Measurements from ENCODE around the gene EVI5. TPM values are rescaled to one million over a fixed set of nuclear protein-coding genes. Genes with fewer than 3 reads are reported as not detected.

The EVI5 gene
- polyA plus RNA-seq, 2 of the 4 experiments (the other 2 are of a cell fraction) = 10.2 to 10.4 TPM

GRCh38 chr1:92805216-92805615, 20.3 kb upstream of the EVI5 start (continued):
- no peak for TF ChIP-seq PBX3 (IDR thresholded peaks at IDR 0.05)

DNA sequence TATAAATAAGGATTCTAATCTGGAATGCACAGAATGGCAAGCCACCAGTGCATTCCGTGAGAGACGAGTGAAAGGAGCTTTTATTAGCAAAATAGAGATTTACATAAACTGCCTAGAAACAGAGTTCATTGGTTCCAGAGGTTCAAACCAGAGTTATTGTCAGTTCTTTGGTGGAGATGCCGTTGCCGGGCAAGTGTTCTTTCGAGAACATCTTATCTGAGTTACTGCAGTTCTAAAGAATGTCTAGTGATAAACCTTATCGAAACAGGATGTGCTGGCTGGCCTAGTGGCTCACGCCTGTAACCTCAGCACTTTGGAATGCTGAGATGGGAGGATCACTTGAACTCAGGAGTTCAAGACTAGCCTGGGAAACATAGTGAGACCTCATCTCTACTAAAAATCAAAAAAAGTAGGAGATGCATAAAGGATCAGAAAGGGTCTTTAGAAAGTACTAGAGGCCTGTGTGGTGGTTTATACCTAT, 19.9 kb upstream of the EVI5 start:
- 7% methylated on average over 7 of the region's 7 CpGs for WGBS (ENCODE audit: missing lambda C conversion rate)
- H3K9me3 ChIP-seq = no peaks in the 10 kb centered on the region
- H3K27ac ChIP-seq = peak overlapping the region; percentile 58 to 72; a peak in 5 of 6 replicates
- peak; percentile 58 to 88 for DNase-seq (ENCODE audit: low read depth in 1 of 2, low spot score in 1 of 2)
- no peak overlapping the region for H3K4me3 ChIP-seq
- ChIA-PET CTCF (interaction anchor here (0.6 to 1.4 kb wide), 3 partner anchors 14 to 319 kb away, joined by 3 read pairs; no protein-coding TSS in a partner anchor), POLR2A (interaction anchor here (0.6 to 1.4 kb wide), 2 partner anchors 20 to 27 kb away, joined by 5 to 6 read pairs; partner anchors contain the start of genes EVI5 and RPL5)
- peak; percentile 93 to 99 for ATAC-seq
- H3K4me2 ChIP-seq = peak overlapping the region; percentile 54
- peak; percentile 7 for FAIRE-seq
- TF ChIP-seq FOSL2 (IDR thresholded peaks at IDR 0.05) = no peak
- TF ChIP-seq FOSL2 (CRISPR knock-in tag; IDR thresholded peaks at IDR 0.05) = no peak
- peak; percentile 97 for TF ChIP-seq RFX5 (IDR thresholded peaks at IDR 0.05)
- peaks cover 9% of the 10 kb centered on the region; the same call in 1 of the 3 replicates for H3K4me1 ChIP-seq

GRCh38 chr1:92803140-92803887, 18.4 kb upstream of the EVI5 start:
- Histone ChIP-seq H3K4me2 (no peak overlapping the region), H3K9me3 (no peaks in the 10 kb centered on the region), H3K4me1 (peaks cover 9% of the 10 kb centered on the region; the same call in 1 of the 3 replicates), H3K27ac (no peak overlapping the region), H3K4me3 (no peak overlapping the region)
- TF ChIP-seq MYC (IDR thresholded peaks at IDR 0.05; ENCODE audit: borderline replicate concordance, low read length) (no peak), HDAC2 (IDR thresholded peaks at IDR 0.05) (no peak), ZC3H11A (IDR thresholded peaks at IDR 0.05) (no peak)
- ChIA-PET POLR2A (no interaction called here), CTCF (interaction anchor here (1.2 kb wide), 1 partner anchor 11 kb away, joined by 3 read pairs; no protein-coding TSS in a partner anchor)
- 93% methylated on average over 7 of the region's 7 CpGs for WGBS (ENCODE audit: missing lambda C conversion rate)
- FAIRE-seq = no peak
- ATAC-seq = no peak
- no peak for DNase-seq (ENCODE audit: low read depth in 1 of 2, low spot score in 1 of 2)

GRCh38 chr1:92797961-92798360, 13.1 kb upstream of the EVI5 start:
- no peak overlapping the region for H3K4me3 ChIP-seq
- no peak overlapping the region for H3K27ac ChIP-seq
- DNase-seq (ENCODE audit: low read depth in 1 of 2, low spot score in 1 of 2) (no peak), FAIRE-seq (no peak), ATAC-seq (no peak)
- H3K4me2 ChIP-seq = no peak overlapping the region
- no peaks in the 10 kb centered on the region for H3K9me3 ChIP-seq
- WGBS (ENCODE audit: missing lambda C conversion rate) = 93% methylated on average over 1 of the region's 1 CpG
- no peaks in the 10 kb centered on the region for H3K4me1 ChIP-seq
- ChIA-PET POLR2A (interaction anchor here (0.6 kb wide), 1 partner anchor 15 kb away, joined by 9 read pairs; no protein-coding TSS in a partner anchor), CTCF (no interaction called here)
- TF ChIP-seq HES2 (IDR thresholded peaks at IDR 0.05) = no peak
- TF ChIP-seq MAZ (IDR thresholded peaks at IDR 0.05; ENCODE audit: borderline replicate concordance, low read depth, low read length) = no peak
- no peak for TF ChIP-seq ZNF302 (CRISPR knock-in tag; IDR thresholded peaks at IDR 0.05)
- no peak for TF ChIP-seq CBX2 (IDR thresholded peaks at IDR 0.05; ENCODE audit: borderline replicate concordance, low read depth)
- TF ChIP-seq, protein P1, sequence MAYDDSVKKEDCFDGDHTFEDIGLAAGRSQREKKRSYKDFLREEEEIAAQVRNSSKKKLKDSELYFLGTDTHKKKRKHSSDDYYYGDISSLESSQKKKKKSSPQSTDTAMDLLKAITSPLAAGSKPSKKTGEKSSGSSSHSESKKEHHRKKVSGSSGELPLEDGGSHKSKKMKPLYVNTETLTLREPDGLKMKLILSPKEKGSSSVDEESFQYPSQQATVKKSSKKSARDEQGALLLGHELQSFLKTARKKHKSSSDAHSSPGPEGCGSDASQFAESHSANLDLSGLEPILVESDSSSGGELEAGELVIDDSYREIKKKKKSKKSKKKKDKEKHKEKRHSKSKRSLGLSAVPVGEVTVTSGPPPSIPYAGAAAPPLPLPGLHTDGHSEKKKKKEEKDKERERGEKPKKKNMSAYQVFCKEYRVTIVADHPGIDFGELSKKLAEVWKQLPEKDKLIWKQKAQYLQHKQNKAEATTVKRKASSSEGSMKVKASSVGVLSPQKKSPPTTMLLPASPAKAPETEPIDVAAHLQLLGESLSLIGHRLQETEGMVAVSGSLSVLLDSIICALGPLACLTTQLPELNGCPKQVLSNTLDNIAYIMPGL (CRISPR knock-in tag; IDR thresholded peaks at IDR 0.05; ENCODE audit: borderline replicate concordance) = no peak
- TF ChIP-seq ESRRA (IDR thresholded peaks at IDR 0.05; ENCODE audit: borderline replicate concordance, low read length) = no peak
- TF ChIP-seq RFX5 (IDR thresholded peaks at IDR 0.05) = no peak
- no peak for TF ChIP-seq POLR2A (IDR thresholded peaks at IDR 0.05; ENCODE audit: low read length)
- TF ChIP-seq KDM1A (IDR thresholded peaks at IDR 0.05; ENCODE audit: low read depth) = no peak
- no peak for TF ChIP-seq NFE2L2 (conservative IDR thresholded peaks at IDR 0.05; ENCODE audit: low read length)
- no peak for TF ChIP-seq NR3C1 (IDR thresholded peaks at IDR 0.05)
- TF ChIP-seq PBX3 (IDR thresholded peaks at IDR 0.05) = no peak
- TF ChIP-seq FOSL2 (IDR thresholded peaks at IDR 0.05) = no peak
- TF ChIP-seq FOSL2 (CRISPR knock-in tag; IDR thresholded peaks at IDR 0.05) = no peak
- TF ChIP-seq HOXA7 (CRISPR knock-in tag; IDR thresholded peaks at IDR 0.05) = no peak
- TF ChIP-seq RARB (CRISPR knock-in tag; IDR thresholded peaks at IDR 0.05) = no peak
- no peak for TF ChIP-seq JUNB (IDR thresholded peaks at IDR 0.05)
- no peak for TF ChIP-seq SMC3 (IDR thresholded peaks at IDR 0.05)
- no peak for TF ChIP-seq TFCP2L1 (CRISPR knock-in tag; IDR thresholded peaks at IDR 0.05)
- no peak for TF ChIP-seq GATA3 (IDR thresholded peaks at IDR 0.05; ENCODE audit: borderline replicate concordance)
